Activated CD8-positive, alpha-beta memory T cell treated with anti-CD3 and anti-CD28 coated beads, Interleukin-2, amount 10 ng/mL, durations not matched to agents 7 days and 5 days (primary cell): Measurements from ENCODE around the gene KRT6A. TPM values are rescaled to one million over a fixed set of nuclear protein-coding genes. Genes with fewer than 3 reads are reported as not detected.
"Not testable (repeated sequence)": the region's sequence is repeated elsewhere in the genome, so short reads cannot be mapped to it uniquely, and the experiment has no call there.

Source experiments
- ATAC-seq: fragments of 150-1000 bp; cut with Tn5 transposase; one replicate; pipeline ENCODE4 v1.10.0; 2021; ENCODE audit warnings: moderate library complexity
- CTCF ChIA-PET: fragments of 350-600 bp; sonication (Branson Sonifier 250); formaldehyde crosslinking; loops from one replicate; lab custom pipeline; 2021; ENCODE audit warnings: antibody characterized with exemption; lab: Charles Lee
- DNase-seq: peaks from one replicate; pipeline ENCODE4 v3.0.0-alpha.2; 2020
- H3K27ac Mint-ChIP-seq: one replicate; pipeline ENCODE4 v1.8.0; 2021; ENCODE audit warnings: mild to moderate bottlenecking, mixed read lengths
- H3K27me3 Mint-ChIP-seq: one replicate; pipeline ENCODE4 v1.8.0; 2021; ENCODE audit warnings: mixed read lengths
- H3K36me3 Mint-ChIP-seq: one replicate; pipeline ENCODE4 v1.8.0; 2021; ENCODE audit warnings: mild to moderate bottlenecking, mixed read lengths
- H3K4me1 Mint-ChIP-seq: one replicate; pipeline ENCODE4 v1.8.0; 2021; ENCODE audit warnings: mixed read lengths
- H3K4me3 Mint-ChIP-seq: one replicate; pipeline ENCODE4 v1.8.0; 2021; ENCODE audit warnings: mild to moderate bottlenecking, moderate library complexity, mixed read lengths
- H3K9me3 Mint-ChIP-seq: one replicate; pipeline ENCODE4 v1.8.0; 2022; ENCODE audit warnings: low read depth, mixed read lengths
- total RNA-seq, 2 experiments: library from RNA; stranded (reverse); gene quantifications; one replicate each; pipeline ENCODE4 v1.2.3, GENCODE V29; 2021

Gene KRT6A
- total RNA-seq, 2 experiments from 2014 or later: not detected

DNA sequence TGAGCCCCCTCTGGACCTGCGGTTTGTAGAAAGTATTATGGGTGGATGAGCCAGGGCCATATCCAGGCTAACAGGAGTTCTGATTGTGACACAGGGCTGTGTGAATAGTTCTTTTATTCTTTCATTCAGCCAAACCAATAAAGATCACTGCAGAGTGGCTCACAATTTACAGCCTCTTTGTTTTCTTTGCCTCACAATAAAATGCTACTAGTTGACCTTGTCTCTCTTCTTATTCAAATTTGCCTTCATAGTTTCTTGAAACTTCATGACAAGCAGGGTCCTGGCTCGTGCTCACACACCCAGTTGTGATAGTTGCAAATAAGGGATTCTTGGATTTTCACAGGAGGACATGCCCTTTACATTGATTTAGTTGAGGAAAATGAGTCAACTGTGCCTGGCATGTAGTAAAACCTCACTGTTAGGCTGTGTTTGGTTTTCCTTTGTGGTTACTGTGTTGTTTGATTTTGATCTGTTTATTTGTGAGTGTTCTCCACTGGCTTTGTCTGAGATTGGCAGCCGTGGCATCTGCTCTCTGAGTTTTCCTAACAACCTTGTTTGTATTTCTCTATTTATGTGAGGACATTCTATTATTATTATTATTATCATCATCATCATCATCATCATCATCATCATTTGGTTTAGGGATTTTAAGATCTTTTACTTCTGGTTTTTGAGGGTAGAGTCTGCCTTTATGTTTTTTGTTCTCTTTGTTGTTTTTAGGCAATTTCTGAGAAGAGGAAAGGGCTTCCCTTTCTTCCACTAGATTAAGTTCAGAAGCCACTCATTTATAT lies 38.5 kb downstream of the KRT6A start:
- DNase-seq (no peak), ATAC-seq (no peak)
- CTCF ChIA-PET: no interaction called here
- H3K27me3 Mint-ChIP-seq: peaks cover 33% of the 10 kb centered on the region
- H3K4me3 Mint-ChIP-seq: no peak overlapping the region
- H3K27ac Mint-ChIP-seq: no peak overlapping the region
- H3K36me3 Mint-ChIP-seq: no peaks in the 10 kb centered on the region
- peaks cover 13% of the 10 kb centered on the region for H3K4me1 Mint-ChIP-seq
- no peaks in the 10 kb centered on the region for H3K9me3 Mint-ChIP-seq

DNA sequence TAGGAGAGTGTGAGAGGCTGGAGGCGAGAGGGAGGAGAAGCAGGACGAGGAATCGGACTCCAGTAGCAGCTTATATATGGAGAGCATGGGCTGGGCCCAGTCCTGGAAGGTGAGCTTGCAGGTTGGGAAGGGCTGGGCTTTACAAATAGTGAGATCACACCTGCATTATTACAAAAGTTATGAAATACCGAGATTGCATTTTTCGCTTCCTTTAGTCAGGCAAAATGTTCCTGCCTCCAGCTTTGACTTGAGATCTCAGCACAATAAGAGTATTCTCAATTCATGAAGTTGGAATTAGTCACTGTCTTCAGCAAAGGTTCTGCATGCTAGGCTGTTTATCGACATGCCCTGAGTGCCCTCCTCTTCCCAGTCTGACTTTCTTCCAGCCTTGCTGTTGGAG lies 41.0 kb downstream of the KRT6A start, which contains the start of gene KRT6B:
TSS of gene KRT6B (minus strand) at position 46 of the 400 bp plus-strand sequence. CDS start 68 bp downstream, outside the sequence.
- H3K27me3 Mint-ChIP-seq: peaks cover 25% of the 10 kb centered on the region
- H3K4me3 Mint-ChIP-seq: no peak within 1 kb of the TSS
- CTCF ChIA-PET: no interaction called here
- H3K27ac Mint-ChIP-seq: no peak within 1 kb of the TSS
- no peaks in the 10 kb centered on the region for H3K36me3 Mint-ChIP-seq
- no peak for DNase-seq
- no peak for ATAC-seq
- no peaks in the 10 kb centered on the region for H3K9me3 Mint-ChIP-seq
- H3K4me1 Mint-ChIP-seq: peaks cover 20% of the 10 kb centered on the region

DNA sequence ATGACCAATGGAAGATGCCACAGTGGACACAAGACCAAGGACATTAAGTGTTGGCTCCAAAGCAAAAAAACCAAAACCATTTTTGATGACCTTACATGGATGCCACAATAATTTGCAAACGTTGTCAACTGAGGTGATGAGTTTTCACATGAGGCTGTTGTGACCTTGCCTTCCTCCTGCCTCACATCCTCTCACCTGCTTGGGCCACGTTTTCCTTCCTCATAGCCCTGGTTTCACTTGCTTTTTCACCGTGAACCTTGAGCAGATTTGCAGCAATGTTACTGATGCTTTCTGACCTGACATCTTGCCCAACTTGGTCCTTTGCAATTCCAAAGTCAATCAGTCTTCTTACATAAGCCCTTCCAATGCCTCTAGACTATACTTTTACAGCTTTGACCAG lies 44.8 kb downstream of the KRT6A start:
- Mint-ChIP-seq H3K4me3 (no peak overlapping the region), H3K27ac (no peak overlapping the region)
- no peak for ATAC-seq

DNA sequence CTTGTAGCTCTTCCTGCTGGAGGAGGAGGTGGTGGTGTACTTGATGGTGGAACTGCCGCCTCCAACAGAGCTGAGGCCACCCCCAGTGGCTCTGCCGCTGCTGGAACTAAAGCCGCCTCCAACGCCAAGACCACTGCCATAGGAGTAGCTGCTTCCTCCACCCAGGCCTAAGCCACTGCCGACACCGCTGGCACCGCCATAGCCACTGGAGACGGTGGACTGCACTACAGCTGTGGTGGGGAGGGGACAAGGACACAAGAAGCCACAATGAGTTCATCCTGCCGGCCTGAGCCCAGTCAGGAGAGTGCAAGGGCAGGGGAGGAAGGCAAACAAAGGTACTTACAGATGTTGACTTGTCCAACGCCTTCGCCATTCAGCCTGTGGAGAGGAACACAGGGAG lies 45.9 kb downstream of the KRT6A start:
- H3K9me3 Mint-ChIP-seq, ATAC-seq, H3K36me3 Mint-ChIP-seq, H3K4me3 Mint-ChIP-seq, DNase-seq, H3K27ac Mint-ChIP-seq, CTCF ChIA-PET: not testable (repeated sequence)
- H3K27me3 Mint-ChIP-seq: peaks cover 48% of the 10 kb centered on the region
- H3K4me1 Mint-ChIP-seq: peaks cover 12% of the 10 kb centered on the region

More for the DNA sequence above, 44.8 kb downstream of the KRT6A start:
- Mint-ChIP-seq H3K36me3 (no peaks in the 10 kb centered on the region), H3K27me3 (peaks cover 39% of the 10 kb centered on the region), H3K4me1 (peaks cover 12% of the 10 kb centered on the region), H3K9me3 (no peaks in the 10 kb centered on the region)
- DNase-seq: no peak
- CTCF ChIA-PET: no interaction called here

DNA sequence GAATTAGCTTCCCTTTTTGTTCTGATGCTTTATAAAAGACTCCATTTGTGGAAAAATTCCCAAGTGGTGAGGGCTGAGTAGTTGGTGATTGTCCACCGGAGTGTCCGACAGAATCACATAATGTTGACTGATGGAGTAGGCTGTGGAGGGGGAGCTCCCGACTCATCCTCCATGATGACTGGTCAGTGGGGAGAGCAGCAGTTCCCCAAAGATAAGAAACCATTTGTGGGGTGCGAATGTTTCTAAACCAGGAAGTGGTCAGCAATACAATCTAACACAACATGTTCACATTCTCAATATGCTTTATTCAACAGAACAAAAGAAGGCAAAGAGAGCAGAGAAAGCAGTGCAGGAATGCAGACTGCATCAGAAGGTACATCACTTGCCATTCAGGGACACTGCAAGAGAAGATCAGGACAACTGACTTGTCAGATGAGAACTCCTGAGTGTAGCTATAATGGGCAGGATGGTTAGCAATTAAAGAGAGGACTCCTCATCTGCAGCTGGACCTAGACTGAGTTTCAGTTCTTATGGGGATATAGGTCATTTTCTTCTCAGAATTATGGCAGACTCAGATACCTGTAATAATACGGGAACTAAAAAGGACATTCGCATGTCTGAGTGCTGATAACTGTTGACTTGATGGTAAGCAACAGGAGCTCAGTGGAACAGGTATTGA lies 46.6 kb downstream of the KRT6A start:
- Mint-ChIP-seq H3K4me1 (peaks cover 12% of the 10 kb centered on the region), H3K9me3 (no peaks in the 10 kb centered on the region), H3K27ac (no peak overlapping the region), H3K27me3 (peaks cover 51% of the 10 kb centered on the region), H3K36me3 (no peaks in the 10 kb centered on the region), H3K4me3 (no peak overlapping the region)
- no peak for DNase-seq
- CTCF ChIA-PET: no interaction called here
- no peak for ATAC-seq

DNA sequence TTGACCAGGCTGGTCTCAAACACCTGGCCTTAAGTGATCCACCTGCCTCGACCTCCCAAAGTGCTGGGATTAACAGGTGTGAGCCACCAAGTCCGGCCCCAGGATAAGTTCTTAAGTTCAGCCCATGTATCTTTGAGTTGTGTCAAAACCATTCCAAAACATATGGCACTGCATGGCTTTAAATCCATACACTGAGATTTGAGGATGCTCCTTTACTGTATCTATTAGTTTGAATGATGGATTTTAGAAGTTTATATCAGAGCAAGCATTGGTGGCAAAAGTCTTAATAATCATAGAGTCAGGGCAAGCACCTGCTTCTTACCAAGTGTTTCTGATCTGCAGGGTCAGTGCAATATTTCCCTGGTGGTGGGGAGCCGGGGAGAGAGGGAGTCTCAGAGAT lies 47.2 kb downstream of the KRT6A start:
- Mint-ChIP-seq H3K27ac (no peak overlapping the region), H3K4me3 (no peak overlapping the region), H3K36me3 (no peaks in the 10 kb centered on the region), H3K4me1 (peaks cover 12% of the 10 kb centered on the region), H3K27me3 (peaks cover 56% of the 10 kb centered on the region), H3K9me3 (no peaks in the 10 kb centered on the region)
- CTCF ChIA-PET: no interaction called here
- DNase-seq (no peak), ATAC-seq (no peak)

DNA sequence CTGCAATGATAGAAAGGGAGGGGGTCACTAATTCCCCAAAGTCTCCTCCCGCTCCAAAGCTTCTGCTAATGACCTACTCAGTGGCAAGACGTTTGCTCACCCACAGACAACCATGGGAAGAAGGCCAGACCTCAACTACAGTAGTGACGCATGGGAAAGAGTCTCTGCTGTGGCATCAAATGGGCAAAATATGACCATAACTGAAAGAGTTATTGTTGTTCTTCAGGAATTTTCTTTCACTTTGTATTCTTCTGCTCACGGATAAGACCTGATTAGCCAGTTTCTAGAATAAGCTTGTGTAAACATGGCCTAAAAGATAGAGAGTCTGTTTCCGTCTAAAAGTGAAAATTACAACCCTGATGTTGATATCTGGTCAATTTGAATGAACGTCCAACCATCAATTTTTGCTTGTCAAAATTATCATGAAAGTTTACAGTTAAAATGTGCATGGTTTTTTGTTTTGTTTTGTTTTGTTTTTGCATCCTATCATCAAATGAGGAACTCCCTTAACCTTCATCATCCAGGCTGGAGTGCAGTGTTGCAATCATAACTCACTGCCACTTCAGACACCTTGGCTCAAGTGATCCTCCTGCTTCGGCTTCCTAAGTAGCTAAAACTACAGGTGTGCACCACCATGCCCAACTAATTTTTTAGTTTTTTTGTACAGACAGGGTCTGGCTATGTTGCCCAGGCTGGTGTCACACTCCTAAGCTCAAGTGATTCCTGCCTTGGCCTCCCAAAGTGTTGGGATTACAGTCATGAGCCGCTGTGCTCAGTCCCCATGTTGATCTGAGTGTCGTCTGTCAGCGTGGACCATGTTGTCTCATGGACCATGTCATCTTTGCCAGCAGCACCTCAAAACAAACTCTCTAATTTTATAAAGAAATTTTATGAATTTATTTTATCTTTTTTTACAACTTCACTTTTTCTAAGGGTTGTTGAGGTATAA lies 48.1 kb downstream of the KRT6A start:
- Mint-ChIP-seq H3K27me3 (peaks cover 54% of the 10 kb centered on the region), H3K9me3 (no peaks in the 10 kb centered on the region), H3K4me3 (no peak overlapping the region), H3K27ac (no peak overlapping the region), H3K4me1 (peaks cover 12% of the 10 kb centered on the region), H3K36me3 (no peaks in the 10 kb centered on the region)
- DNase-seq (no peak), ATAC-seq (no peak)
- CTCF ChIA-PET: no interaction called here

DNA sequence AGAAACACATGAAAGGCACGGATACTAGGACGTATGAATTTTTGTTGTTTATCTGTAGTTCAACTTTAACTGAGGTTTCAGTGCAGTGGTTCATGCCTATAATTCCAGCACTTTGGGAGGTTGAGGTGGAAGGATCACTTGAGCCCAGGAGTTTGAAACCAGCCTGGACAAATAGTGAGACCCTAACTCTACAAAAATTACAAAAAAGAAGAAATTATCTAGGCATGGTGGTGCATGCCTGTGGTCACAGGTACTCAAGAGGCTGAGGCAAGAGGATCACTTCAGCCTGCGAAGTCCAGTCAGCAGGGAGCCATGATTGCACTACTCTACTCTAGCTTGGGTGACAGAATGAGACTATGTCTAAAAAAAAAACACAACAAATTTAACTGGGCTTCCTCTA lies 49.1 kb downstream of the KRT6A start:
- Mint-ChIP-seq H3K27ac (no peak overlapping the region), H3K36me3 (no peaks in the 10 kb centered on the region), H3K9me3 (no peaks in the 10 kb centered on the region), H3K4me3 (no peak overlapping the region), H3K4me1 (peaks cover 12% of the 10 kb centered on the region), H3K27me3 (peaks cover 54% of the 10 kb centered on the region)
- CTCF ChIA-PET: no interaction called here
- DNase-seq (no peak), ATAC-seq (no peak)

DNA sequence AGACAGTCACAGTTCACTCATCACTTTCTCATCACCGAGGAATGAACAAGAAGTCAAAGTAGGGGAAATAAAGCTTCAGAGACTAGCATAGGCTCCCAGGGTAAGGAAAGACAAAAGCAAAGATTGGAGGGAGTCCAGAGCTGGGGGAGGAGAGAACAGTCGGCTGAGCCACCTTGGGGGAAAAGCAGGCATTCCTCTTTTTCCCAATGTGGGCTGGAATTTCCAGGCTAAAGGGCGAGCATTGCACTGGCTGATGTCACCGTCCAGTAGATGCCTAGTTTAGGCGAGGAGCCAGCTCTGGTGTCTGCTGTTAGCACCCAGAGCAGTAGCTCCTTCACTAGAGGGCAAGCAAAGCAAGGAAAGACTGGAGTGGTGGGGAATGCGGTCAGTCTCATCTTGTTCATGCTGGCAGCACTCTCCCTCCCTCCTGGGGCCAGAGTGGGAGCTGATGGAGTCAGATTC lies 50.4 kb downstream of the KRT6A start:
- Mint-ChIP-seq H3K4me3 (no peak overlapping the region), H3K36me3 (no peaks in the 10 kb centered on the region), H3K27ac (no peak overlapping the region), H3K27me3 (peaks cover 54% of the 10 kb centered on the region), H3K9me3 (no peaks in the 10 kb centered on the region), H3K4me1 (peaks cover 4% of the 10 kb centered on the region)
- ATAC-seq (no peak), DNase-seq (no peak)
- CTCF ChIA-PET: no interaction called here

DNA sequence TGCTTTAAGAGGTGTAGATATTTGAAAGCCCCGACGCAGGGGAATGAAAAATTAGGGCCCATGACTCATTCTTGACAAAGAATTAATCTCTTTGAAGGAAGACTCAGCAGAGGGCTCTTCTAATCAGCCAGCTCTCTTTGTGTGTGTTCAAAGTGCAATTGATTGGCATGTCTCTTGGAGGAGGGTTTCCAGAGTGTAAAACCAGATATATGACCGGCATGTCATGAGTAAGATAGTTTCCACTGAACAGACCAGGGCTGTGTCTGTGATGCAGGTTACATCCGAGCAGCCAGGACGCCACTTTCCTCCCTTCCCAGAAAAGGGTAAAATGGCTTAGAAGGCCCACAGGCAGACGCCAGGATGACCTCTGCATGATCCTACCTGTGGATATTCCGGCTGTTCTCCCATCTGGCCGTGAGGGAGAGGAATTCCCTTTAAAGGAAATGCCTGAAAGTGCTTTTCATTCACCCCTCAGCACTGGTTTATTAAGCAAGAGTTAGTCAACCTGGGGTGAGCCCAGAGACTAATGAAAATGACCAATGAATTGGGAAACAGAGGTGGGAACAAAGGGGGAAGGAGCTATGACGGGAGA lies 51.6 kb downstream of the KRT6A start:
- Mint-ChIP-seq H3K36me3 (no peaks in the 10 kb centered on the region), H3K27me3 (peaks cover 58% of the 10 kb centered on the region), H3K4me3 (no peak overlapping the region), H3K4me1 (peaks cover 2% of the 10 kb centered on the region), H3K27ac (no peak overlapping the region), H3K9me3 (no peaks in the 10 kb centered on the region)
- DNase-seq (no peak), ATAC-seq (no peak)
- CTCF ChIA-PET: no interaction called here

DNA sequence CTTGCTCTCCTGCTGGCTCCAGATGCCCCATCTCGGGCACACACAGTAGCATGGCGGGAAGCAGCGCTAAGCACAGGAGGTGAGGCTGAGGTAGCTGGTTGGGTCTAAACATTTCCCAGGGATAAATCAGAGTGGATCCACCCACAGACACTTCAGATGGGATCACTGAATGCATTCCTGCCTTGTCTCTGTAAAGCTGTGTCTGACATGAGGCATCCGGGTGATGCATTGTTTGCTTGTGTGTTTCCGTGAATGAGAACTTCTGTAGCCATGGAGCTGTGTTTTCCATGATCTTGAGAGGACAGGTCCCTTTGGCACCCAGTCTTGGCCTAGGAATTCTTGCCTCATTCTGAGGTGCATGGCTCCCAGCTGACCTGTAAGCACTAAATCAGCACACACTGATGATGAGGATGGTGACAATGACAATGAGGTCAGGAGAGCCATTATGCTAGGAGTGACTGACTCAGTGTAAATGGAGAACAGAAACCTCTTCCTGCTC lies 52.2 kb downstream of the KRT6A start:
- CTCF ChIA-PET: no interaction called here
- Mint-ChIP-seq H3K4me3 (no peak overlapping the region), H3K4me1 (no peaks in the 10 kb centered on the region), H3K9me3 (no peaks in the 10 kb centered on the region), H3K36me3 (no peaks in the 10 kb centered on the region), H3K27ac (no peak overlapping the region), H3K27me3 (peaks cover 54% of the 10 kb centered on the region)
- ATAC-seq: no peak
- no peak for DNase-seq

DNA sequence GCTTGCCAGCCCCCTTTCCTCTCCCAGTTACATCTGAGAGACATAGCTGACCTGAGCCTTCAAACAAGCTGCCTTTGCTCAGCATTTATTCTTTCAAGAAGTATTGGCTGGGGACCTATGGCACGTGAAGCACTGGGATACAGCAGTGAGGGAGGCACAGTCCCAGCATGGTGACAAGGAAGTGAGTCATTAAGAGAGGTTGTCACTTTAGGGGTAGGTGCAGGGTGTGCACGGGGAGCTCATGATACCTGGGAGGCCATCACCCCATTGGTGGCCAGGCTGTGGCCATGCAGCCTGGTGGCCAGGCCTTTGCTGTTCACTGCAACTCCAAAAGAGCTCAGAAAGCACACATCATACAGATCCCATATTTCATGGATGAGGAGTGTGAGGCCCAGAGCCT lies 53.2 kb downstream of the KRT6A start:
- no peaks in the 10 kb centered on the region for H3K9me3 Mint-ChIP-seq
- H3K36me3 Mint-ChIP-seq: no peaks in the 10 kb centered on the region
- H3K27ac Mint-ChIP-seq: no peak overlapping the region
- no peak overlapping the region for H3K4me3 Mint-ChIP-seq
- no peaks in the 10 kb centered on the region for H3K4me1 Mint-ChIP-seq
- DNase-seq (no peak), ATAC-seq (no peak)
- CTCF ChIA-PET: no interaction called here
- peaks cover 51% of the 10 kb centered on the region for H3K27me3 Mint-ChIP-seq

DNA sequence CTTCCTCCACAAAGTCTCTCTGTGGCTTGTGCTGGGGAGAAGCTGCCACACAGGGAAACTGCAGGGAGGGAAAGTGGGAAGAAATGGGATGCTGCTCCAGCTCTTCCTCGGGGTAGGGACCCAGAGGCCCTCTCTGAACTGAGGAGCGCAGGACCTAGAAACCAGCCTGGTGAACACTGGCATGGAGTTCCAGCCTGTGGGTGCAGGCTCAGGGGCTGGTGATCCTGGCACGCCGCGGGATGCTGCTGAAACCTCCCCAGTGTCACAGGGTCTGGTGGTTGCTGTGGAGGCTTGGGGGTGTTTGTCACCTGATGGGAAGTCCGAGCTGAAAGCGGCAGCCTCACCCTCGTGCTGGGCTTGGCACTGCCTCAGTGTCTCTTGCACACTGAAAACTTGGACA lies 53.6 kb downstream of the KRT6A start:
- H3K27ac Mint-ChIP-seq: no peak overlapping the region
- CTCF ChIA-PET: no interaction called here
- H3K4me1 Mint-ChIP-seq: no peaks in the 10 kb centered on the region
- ATAC-seq (no peak), DNase-seq (no peak)
- no peak overlapping the region for H3K4me3 Mint-ChIP-seq
- H3K27me3 Mint-ChIP-seq: peaks cover 47% of the 10 kb centered on the region
- H3K9me3 Mint-ChIP-seq: no peaks in the 10 kb centered on the region
- H3K36me3 Mint-ChIP-seq: no peaks in the 10 kb centered on the region
